ENCODE results near the gene RPRML. TPM values are rescaled to one million over a fixed set of nuclear protein-coding genes. Genes with fewer than 3 reads are reported as not detected.

RPRML gene
- total RNA-seq, 1 experiment from 2014 or later = 0.54 TPM

- Histone ChIP-seq H3K27me3 (ENCODE audit: control insufficient read depth, insufficient read depth, low read length) (no peaks in the 10 kb centered on the region; the same call in none of the 2 replicates), H3K4me1 (ENCODE audit: control insufficient read depth, insufficient read depth, low read length) (peaks cover 5% of the 10 kb centered on the region; the same call in 1 of the 2 replicates), H3K9me3 (ENCODE audit: control insufficient read depth, insufficient read depth, low read depth, low read length) (no peaks in the 10 kb centered on the region), H3K36me3 (ENCODE audit: control insufficient read depth, insufficient read depth, low read length) (no peaks in the 10 kb centered on the region), H3K27ac (ENCODE audit: low read length) (no peak overlapping the region), H3K4me3 (ENCODE audit: low read depth in 2 of 2, low read length in 2 of 2) (no peak overlapping the region)
- intact Hi-C loops (cut with micrococcal nuclease; ENCODE audit: unreplicated experiment) = no loop called here
- ChIA-PET CTCF (no interaction called here), POLR2A (no interaction called here)
- no TSS peak for BruUV-seq (replicated peaks)
- ATAC-seq = no peak
- in situ Hi-C loops (cut with HindIII; ENCODE audit: low pct_unique_long_range_greater_than_20kb, low sequenced_read_pairs) = no loop called here
- no peak for TF ChIP-seq TCF7L2 (IDR thresholded peaks at IDR 0.05; ENCODE audit: low read depth, low read length)
- TF ChIP-seq CTCF (IDR thresholded peaks at IDR 0.05) = no peak
- DNase-seq (ENCODE audit: low read depth, low spot score) = no peak
These were observed 5.0 kb downstream of the RPRML start for GRCh38 chr17:46974086-46974485.

DNA sequence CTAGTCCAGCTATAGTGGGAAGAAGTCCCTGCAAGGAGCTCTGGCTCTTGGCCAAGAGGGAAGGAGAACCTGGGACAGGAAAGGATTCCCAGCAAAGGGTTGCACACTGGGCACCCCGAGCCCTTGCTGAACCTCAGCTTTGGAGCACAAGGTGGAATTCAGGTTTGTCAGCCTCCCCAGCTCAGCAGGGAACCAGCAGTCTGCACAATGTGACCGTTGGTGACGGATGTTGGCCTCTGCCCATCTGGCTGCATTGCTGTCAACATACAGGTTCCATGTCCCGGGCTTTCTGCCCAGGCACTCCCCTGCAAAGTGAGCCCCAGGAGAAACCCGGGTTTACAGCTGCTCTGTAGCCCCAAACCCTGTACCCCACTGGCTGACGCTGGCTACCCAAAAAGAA, 6.7 kb downstream of the RPRML start:
- H3K4me3 ChIP-seq (ENCODE audit: low read depth in 2 of 2, low read length in 2 of 2) = no peak overlapping the region
- H3K36me3 ChIP-seq (ENCODE audit: control insufficient read depth, insufficient read depth, low read length) = no peaks in the 10 kb centered on the region
- in situ Hi-C loops (cut with HindIII; ENCODE audit: low pct_unique_long_range_greater_than_20kb, low sequenced_read_pairs) (no loop called here), intact Hi-C loops (cut with micrococcal nuclease; ENCODE audit: unreplicated experiment) (no loop called here)
- no peaks in the 10 kb centered on the region for H3K9me3 ChIP-seq (ENCODE audit: control insufficient read depth, insufficient read depth, low read depth, low read length)
- POLR2A ChIA-PET = no interaction called here
- BruUV-seq (replicated peaks) = no TSS peak
- DNase-seq (ENCODE audit: low read depth, low spot score) (no peak), ATAC-seq (no peak)
- CTCF ChIA-PET = no interaction called here
- no peak overlapping the region for H3K27ac ChIP-seq (ENCODE audit: low read length)
- peaks cover 5% of the 10 kb centered on the region; the same call in 1 of the 2 replicates for H3K4me1 ChIP-seq (ENCODE audit: control insufficient read depth, insufficient read depth, low read length)
- H3K27me3 ChIP-seq (ENCODE audit: control insufficient read depth, insufficient read depth, low read length) = no peaks in the 10 kb centered on the region; the same call in 1 of the 2 replicates
- TF ChIP-seq SIN3A (IDR thresholded peaks at IDR 0.05; ENCODE audit: borderline replicate concordance, insufficient read depth, low read depth, low read length) = no peak
- TF ChIP-seq TCF7L2 (IDR thresholded peaks at IDR 0.05; ENCODE audit: low read depth, low read length) = no peak
- TF ChIP-seq, protein P1, sequence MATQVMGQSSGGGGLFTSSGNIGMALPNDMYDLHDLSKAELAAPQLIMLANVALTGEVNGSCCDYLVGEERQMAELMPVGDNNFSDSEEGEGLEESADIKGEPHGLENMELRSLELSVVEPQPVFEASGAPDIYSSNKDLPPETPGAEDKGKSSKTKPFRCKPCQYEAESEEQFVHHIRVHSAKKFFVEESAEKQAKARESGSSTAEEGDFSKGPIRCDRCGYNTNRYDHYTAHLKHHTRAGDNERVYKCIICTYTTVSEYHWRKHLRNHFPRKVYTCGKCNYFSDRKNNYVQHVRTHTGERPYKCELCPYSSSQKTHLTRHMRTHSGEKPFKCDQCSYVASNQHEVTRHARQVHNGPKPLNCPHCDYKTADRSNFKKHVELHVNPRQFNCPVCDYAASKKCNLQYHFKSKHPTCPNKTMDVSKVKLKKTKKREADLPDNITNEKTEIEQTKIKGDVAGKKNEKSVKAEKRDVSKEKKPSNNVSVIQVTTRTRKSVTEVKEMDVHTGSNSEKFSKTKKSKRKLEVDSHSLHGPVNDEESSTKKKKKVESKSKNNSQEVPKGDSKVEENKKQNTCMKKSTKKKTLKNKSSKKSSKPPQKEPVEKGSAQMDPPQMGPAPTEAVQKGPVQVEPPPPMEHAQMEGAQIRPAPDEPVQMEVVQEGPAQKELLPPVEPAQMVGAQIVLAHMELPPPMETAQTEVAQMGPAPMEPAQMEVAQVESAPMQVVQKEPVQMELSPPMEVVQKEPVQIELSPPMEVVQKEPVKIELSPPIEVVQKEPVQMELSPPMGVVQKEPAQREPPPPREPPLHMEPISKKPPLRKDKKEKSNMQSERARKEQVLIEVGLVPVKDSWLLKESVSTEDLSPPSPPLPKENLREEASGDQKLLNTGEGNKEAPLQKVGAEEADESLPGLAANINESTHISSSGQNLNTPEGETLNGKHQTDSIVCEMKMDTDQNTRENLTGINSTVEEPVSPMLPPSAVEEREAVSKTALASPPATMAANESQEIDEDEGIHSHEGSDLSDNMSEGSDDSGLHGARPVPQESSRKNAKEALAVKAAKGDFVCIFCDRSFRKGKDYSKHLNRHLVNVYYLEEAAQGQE (IDR thresholded peaks at IDR 0.05; ENCODE audit: insufficient read depth in 1 of 2, low read depth in 2 of 2, low read length in 1 of 2) = no peak
- no peak for TF ChIP-seq POLR2AphosphoS5 (IDR thresholded peaks at IDR 0.05; ENCODE audit: low read depth, low read length)
- no peak for TF ChIP-seq CTCF (IDR thresholded peaks at IDR 0.05)

Measured in Panc1 (cell line).